ENCODE results near the gene CDC42SE2. TPM values are rescaled to one million over a fixed set of nuclear protein-coding genes. Genes with fewer than 3 reads are reported as not detected.
"Not testable (repeated sequence)": the region's sequence is repeated elsewhere in the genome, so short reads cannot be mapped to it uniquely, and the experiment has no call there.

CDC42SE2 gene
- total RNA-seq, 6 donors from 2014 or later: 13.6 to 92.1 (median 36.5) TPM

GRCh38 chr5:131394128-131394527 lies 130.3 kb downstream of the CDC42SE2 start:
- WGBS, 2 donors: 55 to 68% methylated on average over 4 of the region's 4 CpGs
- DNase-seq (peak in 1 of 2 donors; percentile 35), ATAC-seq (ENCODE audit: low FRiP score in 2 of 2) (peak; percentile 47 to 59)
- TF ChIP-seq, protein P1, sequence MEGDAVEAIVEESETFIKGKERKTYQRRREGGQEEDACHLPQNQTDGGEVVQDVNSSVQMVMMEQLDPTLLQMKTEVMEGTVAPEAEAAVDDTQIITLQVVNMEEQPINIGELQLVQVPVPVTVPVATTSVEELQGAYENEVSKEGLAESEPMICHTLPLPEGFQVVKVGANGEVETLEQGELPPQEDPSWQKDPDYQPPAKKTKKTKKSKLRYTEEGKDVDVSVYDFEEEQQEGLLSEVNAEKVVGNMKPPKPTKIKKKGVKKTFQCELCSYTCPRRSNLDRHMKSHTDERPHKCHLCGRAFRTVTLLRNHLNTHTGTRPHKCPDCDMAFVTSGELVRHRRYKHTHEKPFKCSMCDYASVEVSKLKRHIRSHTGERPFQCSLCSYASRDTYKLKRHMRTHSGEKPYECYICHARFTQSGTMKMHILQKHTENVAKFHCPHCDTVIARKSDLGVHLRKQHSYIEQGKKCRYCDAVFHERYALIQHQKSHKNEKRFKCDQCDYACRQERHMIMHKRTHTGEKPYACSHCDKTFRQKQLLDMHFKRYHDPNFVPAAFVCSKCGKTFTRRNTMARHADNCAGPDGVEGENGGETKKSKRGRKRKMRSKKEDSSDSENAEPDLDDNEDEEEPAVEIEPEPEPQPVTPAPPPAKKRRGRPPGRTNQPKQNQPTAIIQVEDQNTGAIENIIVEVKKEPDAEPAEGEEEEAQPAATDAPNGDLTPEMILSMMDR (IDR thresholded peaks at IDR 0.05): no peak
- TF ChIP-seq EP300 (IDR thresholded peaks at IDR 0.05) (peak in 1 of 4 donors; percentile 55), POLR2AphosphoS5 (IDR thresholded peaks at IDR 0.05) (no peak), POLR2A (IDR thresholded peaks at IDR 0.05) (no peak)
- H3K9me3 ChIP-seq: no peaks in the 10 kb centered on the region
- no peaks in the 10 kb centered on the region for H3K27me3 ChIP-seq
- peaks cover 0 to 9% (median 4%) of the 10 kb centered on the region in 4 donors for H3K4me1 ChIP-seq
- H3K4me3 ChIP-seq: no peak overlapping the region
- no peak overlapping the region for H3K27ac ChIP-seq
- peaks cover 4 to 50% (median 14%) of the 10 kb centered on the region in 4 donors for H3K36me3 ChIP-seq

DNA sequence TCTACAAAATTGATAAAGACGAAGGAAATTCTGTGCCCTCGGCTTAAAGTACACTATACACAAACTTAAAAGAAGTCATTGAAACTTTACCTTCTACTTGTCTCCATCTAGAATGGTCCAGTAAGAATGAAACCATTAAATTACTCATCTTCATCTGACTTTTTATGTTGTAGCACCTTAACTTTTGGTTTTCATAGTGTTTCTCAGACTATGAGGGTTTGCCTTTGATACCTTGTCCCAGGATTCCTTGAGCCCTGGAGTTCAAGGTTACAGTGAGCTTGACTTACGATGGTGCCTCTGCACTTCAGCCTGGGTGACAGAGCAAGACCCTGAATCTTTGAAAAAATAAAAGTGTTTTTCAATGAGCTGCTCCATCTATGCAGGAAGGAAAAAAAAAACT lies 132.2 kb downstream of the CDC42SE2 start:
- no peak for DNase-seq
- no peaks in the 10 kb centered on the region for H3K27me3 ChIP-seq
- 88 to 94% methylated on average over 3 of the region's 3 CpGs for WGBS, 2 donors
- no peak for TF ChIP-seq POLR2AphosphoS5 (IDR thresholded peaks at IDR 0.05)
- no peak for TF ChIP-seq POLR2A (IDR thresholded peaks at IDR 0.05)
- TF ChIP-seq EP300 (IDR thresholded peaks at IDR 0.05): no peak
- H3K9me3 ChIP-seq: no peaks in the 10 kb centered on the region
- no peak overlapping the region for H3K27ac ChIP-seq
- H3K36me3 ChIP-seq: peaks cover 3 to 47% (median 14%) of the 10 kb centered on the region in 4 donors
- H3K4me1 ChIP-seq: peaks cover 0 to 9% (median 4%) of the 10 kb centered on the region in 4 donors
- H3K4me3 ChIP-seq: no peak overlapping the region
- no peak for ATAC-seq (ENCODE audit: low FRiP score in 2 of 2)

- DNase-seq (no peak), ATAC-seq (ENCODE audit: low FRiP score in 2 of 2) (no peak)
- WGBS, 2 donors: 87 to 93% methylated on average over 5 of the region's 5 CpGs
- H3K27ac ChIP-seq: no peak overlapping the region
- peaks cover 3 to 41% (median 10%) of the 10 kb centered on the region in 4 donors for H3K36me3 ChIP-seq
- H3K4me3 ChIP-seq: no peak overlapping the region
- no peaks in the 10 kb centered on the region for H3K27me3 ChIP-seq
- no peaks in the 10 kb centered on the region for H3K9me3 ChIP-seq
- H3K4me1 ChIP-seq: peaks cover 0 to 9% (median 4%) of the 10 kb centered on the region in 4 donors
- no peak for TF ChIP-seq EP300 (IDR thresholded peaks at IDR 0.05)
- TF ChIP-seq POLR2AphosphoS5 (IDR thresholded peaks at IDR 0.05): no peak
- TF ChIP-seq POLR2A (IDR thresholded peaks at IDR 0.05): no peak
- TF ChIP-seq, protein P1 (IDR thresholded peaks at IDR 0.05): no peak
Measured at GRCh38 chr5:131396630-131397273, 132.9 kb downstream of the CDC42SE2 start.

GRCh38 chr5:131399007-131399406 lies 135.2 kb downstream of the CDC42SE2 start:
- not testable (repeated sequence) for H3K27ac ChIP-seq; H3K9me3 ChIP-seq; ATAC-seq (ENCODE audit: low FRiP score in 2 of 2); H3K4me1 ChIP-seq; DNase-seq; H3K4me3 ChIP-seq; H3K27me3 ChIP-seq
- 94 to 97% methylated on average over 5 to 6 of the region's 6 CpGs for WGBS, 2 donors
- H3K36me3 ChIP-seq: peaks cover 0 to 27% (median 9%) of the 10 kb centered on the region in 4 donors

- no peak for ATAC-seq (ENCODE audit: low FRiP score in 2 of 2)
- DNase-seq: no peak
- H3K4me1 ChIP-seq: no peaks in the 10 kb centered on the region
- H3K27ac ChIP-seq: no peak overlapping the region
- H3K4me3 ChIP-seq: no peak overlapping the region
- no peaks in the 10 kb centered on the region for H3K27me3 ChIP-seq
- H3K9me3 ChIP-seq: no peaks in the 10 kb centered on the region
- TF ChIP-seq POLR2A (IDR thresholded peaks at IDR 0.05) (no peak), EP300 (IDR thresholded peaks at IDR 0.05) (no peak), POLR2AphosphoS5 (IDR thresholded peaks at IDR 0.05) (no peak)
- TF ChIP-seq, protein P1 (IDR thresholded peaks at IDR 0.05): no peak
- H3K36me3 ChIP-seq: peaks cover 0 to 17% (median 7%) of the 10 kb centered on the region in 4 donors
- WGBS, 2 donors: 95 to 96% methylated on average over 3 of the region's 3 CpGs
Measured at GRCh38 chr5:131400585-131400984, 136.7 kb downstream of the CDC42SE2 start.

DNA sequence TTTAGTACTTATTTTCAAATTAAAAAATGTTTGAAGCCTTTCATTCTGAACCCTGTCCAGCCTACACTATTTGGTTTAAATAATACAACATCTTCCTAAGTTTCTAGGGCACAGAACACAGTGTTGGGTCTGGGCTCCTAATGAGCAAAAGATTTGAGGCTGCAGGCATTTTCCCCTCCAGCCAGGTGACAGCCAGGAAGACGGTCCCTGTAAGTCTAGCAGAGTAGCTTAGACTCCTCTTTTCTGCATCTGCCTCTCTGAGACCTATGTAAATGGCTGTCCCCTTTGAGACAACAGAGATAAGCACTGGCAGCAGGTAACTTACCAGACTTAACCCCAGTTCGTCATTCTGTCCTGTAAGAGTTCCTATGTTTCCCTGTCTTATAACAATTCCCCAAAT lies 141.8 kb downstream of the CDC42SE2 start:
- no peak for ATAC-seq (ENCODE audit: low FRiP score in 2 of 2)
- Histone ChIP-seq H3K9me3 (no peaks in the 10 kb centered on the region), H3K36me3 (peaks cover 0 to 26% (median 8%) of the 10 kb centered on the region in 4 donors), H3K27ac (no peak overlapping the region), H3K4me1 (no peaks in the 10 kb centered on the region), H3K27me3 (no peaks in the 10 kb centered on the region), H3K4me3 (no peak overlapping the region)
- TF ChIP-seq POLR2AphosphoS5 (IDR thresholded peaks at IDR 0.05): no peak
- TF ChIP-seq, protein P1 (IDR thresholded peaks at IDR 0.05): no peak
- no peak for TF ChIP-seq EP300 (IDR thresholded peaks at IDR 0.05)
- TF ChIP-seq POLR2A (IDR thresholded peaks at IDR 0.05): no peak
- DNase-seq: no peak
- WGBS, 2 donors: 94 to 100% methylated on average over 2 of the region's 2 CpGs
